GM19238 (cell line): Measurements from ENCODE around the gene FAM83C.
"Not testable (repeated sequence)": the region's sequence is repeated elsewhere in the genome, so short reads cannot be mapped to it uniquely, and the experiment has no call there.

Source experiments
- DNase-seq: peaks from one replicate; pipeline ENCODE4 v3.0.0; 2011; ENCODE audit warnings: low spot score; ENCODE audit not compliant: insufficient read length

Gene FAM83C

DNA sequence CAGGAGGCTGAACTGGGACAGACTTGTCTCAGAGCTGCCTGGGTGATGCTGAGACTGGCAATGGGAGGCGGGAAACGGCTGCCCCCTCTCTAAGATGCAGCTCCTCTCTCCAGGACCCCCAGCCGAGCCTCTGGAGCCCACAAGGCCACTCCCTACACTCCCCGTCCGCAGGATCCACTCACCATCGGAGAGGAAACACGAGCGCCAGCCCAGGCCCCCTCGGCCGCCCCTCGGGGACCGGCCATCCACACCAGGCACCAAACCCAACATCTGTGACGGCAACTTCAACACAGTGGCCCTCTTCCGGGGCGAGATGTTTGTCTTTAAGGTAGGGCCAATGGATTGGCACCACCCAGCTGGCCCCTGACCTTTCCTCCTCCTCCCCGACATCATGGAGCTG, 25.1 kb downstream of the FAM83C start:
- DNase-seq, result no peak

- DNase-seq, result no peak
Measured at GRCh38 chr20:35264755-35265154, 27.5 kb downstream of the FAM83C start.

DNA sequence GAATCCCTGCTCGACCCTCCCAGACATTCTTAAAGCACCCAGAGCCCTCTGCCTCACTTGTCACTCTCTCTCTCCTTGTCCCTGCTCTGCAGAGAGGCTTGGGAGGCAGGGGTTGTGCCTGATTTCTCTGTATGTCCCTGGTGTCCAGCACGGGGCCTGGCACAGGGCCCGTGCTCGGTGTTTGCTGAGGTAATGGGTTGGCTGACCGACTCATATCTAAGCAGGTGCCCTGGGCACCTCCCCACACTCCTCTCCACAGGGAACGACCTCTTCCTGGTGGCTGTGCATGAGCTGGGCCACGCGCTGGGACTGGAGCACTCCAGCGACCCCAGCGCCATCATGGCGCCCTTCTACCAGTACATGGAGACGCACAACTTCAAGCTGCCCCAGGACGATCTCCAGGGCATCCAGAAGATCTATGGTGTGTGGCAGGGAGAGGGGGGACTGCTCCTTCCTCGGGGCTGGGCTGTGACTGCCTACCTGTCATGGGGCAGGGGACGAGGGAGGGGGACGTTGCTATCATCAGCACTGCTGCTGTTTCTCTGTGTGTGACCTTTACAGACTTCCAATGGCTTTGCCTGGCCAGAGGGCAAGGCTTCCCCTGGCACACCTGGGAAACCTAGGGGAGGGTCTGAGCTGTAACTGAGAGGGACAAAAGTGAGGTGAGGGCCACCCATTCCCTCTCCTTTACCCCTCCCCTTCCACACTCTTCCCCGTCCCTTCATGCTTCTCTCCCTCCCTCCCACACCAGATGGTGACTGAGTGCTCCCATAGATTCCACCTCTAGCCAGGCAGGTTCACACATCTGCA, 28.5 kb downstream of the FAM83C start:
- no peak for DNase-seq

DNA sequence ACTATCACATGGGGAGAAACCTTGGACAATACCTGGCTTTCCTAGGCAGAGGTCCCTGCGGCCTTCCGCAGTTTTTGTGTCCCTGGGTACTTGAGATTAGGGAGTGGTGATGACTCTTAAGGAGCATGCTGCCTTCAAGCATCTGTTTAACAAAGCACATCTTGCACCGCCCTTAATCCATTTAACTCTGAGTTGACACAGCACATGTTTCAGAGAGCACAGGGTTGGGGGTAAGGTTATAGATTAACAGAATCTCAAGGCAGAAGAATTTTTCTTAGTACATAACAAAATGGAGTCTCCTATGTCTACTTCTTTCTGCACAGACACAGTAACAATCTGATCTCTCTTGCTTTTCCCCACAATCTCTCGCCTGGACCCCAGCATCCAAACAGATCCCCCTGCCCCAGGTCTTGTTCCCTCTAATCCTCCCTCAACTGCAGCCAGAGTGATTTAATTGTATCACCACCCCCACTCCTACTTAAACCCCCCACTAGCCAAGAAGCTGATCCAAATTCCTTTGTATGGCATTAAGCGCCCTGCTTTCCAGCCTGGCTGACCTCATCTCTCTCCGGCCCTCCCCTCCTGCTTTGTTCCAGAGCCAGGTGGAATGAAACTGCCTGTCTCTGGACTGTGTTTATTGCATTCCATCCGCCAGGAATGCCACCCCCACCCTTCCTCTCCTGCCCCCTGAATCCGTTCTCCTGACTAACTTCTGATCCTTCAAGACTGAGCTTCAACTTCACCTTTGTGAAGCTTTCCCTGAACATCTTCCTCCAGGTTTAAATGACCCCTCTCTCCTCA, 29.3 kb downstream of the FAM83C start:
- not testable (repeated sequence) for DNase-seq

- not testable (repeated sequence) for DNase-seq
Measured at GRCh38 chr20:35262321-35262720, 29.9 kb downstream of the FAM83C start.

DNA sequence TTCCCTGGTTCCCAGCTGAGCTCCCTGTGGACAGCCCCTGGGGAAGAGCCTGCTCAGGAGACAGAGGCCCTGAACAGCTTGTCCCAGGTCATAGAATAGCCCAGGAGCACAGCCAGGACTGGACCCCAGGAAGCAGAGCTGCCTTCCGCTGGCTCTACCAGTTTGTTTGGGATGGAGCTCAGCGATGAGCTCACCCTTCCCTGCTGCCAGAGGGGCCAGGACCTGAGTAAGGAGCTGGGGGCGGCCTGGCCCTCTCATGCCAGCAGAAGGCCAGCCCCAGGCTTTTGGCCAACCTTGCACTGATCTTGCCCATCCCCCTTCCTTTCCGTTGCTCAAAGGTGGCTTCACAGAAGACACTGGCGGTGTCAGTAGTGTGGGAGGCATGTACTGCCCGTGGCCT, 31.8 kb downstream of the FAM83C start:
- no peak for DNase-seq

- DNase-seq, result no peak
Measured at GRCh38 chr20:35257175-35257909, 34.9 kb downstream of the FAM83C start.

GRCh38 chr20:35254448-35254999, 37.7 kb downstream of the FAM83C start:
- no peak for DNase-seq

DNA sequence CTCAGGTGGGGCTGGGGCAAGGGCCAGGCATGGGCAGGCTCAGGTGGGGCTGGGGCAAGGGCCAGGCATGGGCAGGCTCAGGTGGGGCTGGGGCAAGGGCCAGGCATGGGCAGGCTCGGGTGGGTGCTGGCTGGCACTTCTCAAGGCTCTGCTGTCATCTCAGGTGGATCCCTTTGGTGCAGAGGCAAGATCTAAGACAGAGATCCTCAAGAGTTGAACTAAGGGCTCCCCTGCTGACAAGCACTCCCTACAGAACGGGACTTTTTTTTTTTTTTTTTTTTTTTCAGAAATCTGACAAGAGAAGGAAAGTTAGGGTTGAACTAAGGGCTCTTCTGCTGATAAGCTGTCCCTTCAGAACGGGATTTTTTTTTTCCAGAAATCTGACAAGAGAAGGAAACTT, 39.2 kb downstream of the FAM83C start:
- DNase-seq, result no peak

DNA sequence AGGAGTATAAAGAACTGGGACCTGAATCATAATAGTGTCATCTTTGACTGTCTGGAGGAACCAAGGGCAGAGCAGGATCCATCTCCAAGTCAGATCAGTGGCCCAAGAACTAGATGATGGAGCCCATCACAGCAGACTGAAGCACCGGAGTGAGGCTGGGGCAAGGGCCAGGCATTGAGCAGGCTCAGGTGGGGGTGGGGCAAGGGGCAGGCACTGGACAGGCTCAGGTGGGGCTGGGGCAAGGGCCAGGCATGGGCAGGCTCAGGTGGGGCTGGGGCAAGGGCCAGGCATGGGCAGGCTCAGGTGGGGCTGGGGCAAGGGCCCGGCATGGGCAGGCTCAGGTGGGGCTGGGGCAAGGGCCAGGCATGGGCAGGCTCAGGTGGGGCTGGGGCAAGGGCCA, 39.6 kb downstream of the FAM83C start:
- DNase-seq, result not testable (repeated sequence)

- DNase-seq, result peak; percentile 31
Measured at GRCh38 chr20:35252037-35252461, 40.2 kb downstream of the FAM83C start.

- no peak for DNase-seq
Measured at GRCh38 chr20:35251613-35251940, 40.6 kb downstream of the FAM83C start.

DNA sequence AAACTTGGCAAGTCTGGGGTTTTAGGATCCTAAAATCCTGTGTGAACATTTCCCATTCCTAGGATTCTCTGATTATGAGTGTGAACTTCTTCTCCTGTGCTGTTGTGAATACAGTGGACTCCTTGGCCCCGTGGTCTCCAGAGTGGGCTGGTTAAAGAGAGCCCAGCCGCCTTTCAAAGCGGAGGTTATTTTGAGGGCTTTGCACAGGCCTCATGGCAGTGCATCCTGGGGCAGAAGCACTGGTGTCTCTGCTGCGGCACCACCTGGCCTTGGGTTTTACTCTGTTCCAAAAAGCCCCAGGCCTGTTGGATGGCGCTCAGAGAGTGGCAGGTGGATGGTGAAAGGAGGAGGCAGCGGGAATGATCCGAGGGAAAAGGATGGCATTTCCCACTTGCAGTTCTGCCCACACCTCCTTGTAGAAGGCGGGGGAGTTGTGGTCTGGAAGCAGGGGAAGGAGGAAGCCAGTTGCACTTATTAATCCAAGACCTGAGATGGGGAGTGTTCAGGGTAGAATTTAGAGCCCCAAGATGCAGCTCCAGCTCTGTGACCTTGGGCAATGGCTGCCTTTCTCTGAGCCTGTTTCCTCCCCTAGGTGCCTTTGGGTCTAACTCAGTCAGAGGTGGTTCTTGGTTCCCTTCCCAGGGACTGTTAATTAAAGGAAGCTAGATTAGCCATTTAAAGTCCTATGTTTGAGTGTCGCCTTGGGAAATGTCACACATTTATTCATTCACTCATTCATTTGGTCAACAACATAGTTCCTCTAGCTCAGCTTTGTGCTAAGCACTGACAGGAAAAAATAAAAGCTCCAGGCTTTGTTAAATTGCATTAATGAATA, 43.4 kb downstream of the FAM83C start:
- no peak for DNase-seq

- no peak for DNase-seq
Measured at GRCh38 chr20:35246723-35247122, 45.5 kb downstream of the FAM83C start.

GRCh38 chr20:35243986-35244385, 48.2 kb downstream of the FAM83C start:
- DNase-seq, result no peak

GRCh38 chr20:35243317-35243716, 48.9 kb downstream of the FAM83C start:
- no peak for DNase-seq

GRCh38 chr20:35240811-35241293, 51.4 kb downstream of the FAM83C start:
- no peak for DNase-seq

DNA sequence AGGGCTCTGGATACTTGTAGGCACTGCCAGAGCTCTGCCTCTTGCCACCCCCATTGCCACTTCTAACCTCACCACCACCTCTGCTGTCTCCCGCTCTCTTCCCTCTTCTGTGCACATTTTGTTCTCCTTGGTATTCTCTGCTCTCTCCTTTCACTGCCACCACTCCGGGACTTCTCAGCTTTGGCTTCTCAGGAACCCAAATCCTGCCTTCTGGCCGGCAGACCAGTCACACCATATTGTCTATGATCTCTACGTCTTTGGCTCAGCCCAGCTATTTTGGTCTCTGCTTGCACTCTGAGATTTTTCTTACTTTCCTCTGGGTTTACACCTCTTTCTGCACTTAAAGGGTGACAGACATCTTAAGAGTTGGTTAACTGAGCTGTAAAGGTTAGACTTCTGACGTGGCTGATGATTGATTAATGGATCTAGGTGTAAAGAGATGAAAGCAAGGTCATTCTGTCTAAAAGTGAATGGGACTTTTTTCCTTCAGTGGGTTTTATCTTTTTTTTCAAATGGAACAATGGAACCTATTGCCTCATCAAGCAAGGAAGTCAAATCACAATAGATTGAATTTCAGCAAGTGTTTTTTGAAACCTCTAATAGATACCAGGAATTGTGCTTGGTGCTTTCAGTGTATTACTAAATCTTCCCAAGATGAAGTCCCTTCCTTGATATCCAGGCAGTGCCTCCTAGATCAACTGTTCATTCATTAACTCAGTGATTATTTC, 52.0 kb downstream of the FAM83C start:
- no peak for DNase-seq

GRCh38 chr20:35238735-35239134, 53.5 kb downstream of the FAM83C start:
- DNase-seq, result no peak

DNA sequence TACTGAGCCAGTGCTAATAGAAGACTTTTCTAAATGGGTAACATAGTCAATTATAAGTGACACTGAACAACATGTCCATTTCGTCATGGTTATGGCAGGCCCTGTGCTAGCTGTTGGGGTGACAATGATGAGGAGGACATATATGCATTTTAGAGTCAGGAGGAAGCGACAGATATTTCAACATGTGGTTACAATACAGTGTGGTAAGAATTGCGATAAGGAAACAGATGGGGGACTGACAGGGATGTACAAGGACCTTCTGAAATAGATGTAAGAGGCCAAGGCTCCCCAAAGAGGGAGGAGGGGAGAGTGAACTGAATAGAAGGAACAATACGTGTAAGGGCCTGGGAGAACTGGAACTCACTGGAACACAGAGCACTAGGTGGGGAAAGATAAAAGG, 54.1 kb downstream of the FAM83C start:
- no peak for DNase-seq
